ENCODE measurements around the gene MARCHF10. TPM values are rescaled to one million over a fixed set of nuclear protein-coding genes. Genes with fewer than 3 reads are reported as not detected.
A peak's percentile ranks its signal among the peaks of the same experiment; 100 is the strongest.

The MARCHF10 gene, protein sequence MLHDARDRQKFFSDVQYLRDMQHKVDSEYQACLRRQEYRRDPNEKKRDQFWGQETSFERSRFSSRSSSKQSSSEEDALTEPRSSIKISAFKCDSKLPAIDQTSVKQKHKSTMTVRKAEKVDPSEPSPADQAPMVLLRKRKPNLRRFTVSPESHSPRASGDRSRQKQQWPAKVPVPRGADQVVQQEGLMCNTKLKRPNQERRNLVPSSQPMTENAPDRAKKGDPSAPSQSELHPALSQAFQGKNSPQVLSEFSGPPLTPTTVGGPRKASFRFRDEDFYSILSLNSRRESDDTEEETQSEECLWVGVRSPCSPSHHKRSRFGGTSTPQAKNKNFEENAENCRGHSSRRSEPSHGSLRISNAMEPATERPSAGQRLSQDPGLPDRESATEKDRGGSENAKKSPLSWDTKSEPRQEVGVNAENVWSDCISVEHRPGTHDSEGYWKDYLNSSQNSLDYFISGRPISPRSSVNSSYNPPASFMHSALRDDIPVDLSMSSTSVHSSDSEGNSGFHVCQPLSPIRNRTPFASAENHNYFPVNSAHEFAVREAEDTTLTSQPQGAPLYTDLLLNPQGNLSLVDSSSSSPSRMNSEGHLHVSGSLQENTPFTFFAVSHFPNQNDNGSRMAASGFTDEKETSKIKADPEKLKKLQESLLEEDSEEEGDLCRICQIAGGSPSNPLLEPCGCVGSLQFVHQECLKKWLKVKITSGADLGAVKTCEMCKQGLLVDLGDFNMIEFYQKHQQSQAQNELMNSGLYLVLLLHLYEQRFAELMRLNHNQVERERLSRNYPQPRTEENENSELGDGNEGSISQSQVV
- 0.43 TPM in 2 replicates for polyA plus RNA-seq (2011; rRNA removed)
- 0.41 and 0.90 TPM in 2 replicates for polyA minus RNA-seq (2011; rRNA and poly(A)+ RNA removed)

DNA sequence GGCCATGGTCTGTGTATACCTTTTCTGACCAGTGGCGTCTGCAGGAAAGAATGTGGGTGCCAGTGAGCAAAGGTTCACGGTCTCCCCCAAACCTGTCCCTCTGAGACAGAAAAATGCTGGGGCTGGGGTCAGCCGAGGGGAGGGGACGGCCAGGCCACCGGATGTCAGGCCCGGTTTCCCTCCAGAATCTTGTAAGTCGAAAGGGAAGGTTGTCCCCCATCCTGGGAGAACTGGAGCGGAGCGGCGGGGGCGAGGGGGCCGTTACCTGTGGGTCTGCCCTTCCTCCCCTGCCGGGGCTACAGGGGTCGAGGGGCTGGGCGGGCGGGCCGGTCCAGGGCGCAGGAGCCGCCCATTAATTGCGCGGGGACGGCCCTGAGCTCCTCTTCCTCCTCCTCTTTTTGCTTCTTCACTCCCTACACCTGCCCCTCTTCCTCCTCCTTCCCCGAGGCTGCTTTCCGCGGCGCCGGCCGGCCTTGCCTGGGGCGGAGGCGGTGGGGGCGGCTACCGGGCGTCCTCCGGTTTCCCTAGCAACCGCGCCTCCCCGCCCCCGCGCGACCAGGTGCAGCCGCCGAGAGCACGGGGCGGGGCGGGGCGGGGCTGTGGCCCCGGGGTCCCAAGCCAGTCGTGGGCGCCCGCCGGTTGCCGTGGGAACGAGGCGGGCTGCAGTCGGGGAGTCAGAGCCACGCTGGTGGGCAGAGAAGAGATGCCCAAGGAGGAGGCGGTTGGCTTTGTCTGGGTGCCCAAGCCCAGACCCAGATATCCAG lies at the start of gene MARCHF10:
Gene MARCHF10, minus strand, starts transcription at position 503 of the 764 bp plus-strand sequence. CDS start 6,579 bp downstream, outside the sequence.
- no peak for DNase-seq (ENCODE audit: low read depth)
- TF ChIP-seq, protein P1, sequence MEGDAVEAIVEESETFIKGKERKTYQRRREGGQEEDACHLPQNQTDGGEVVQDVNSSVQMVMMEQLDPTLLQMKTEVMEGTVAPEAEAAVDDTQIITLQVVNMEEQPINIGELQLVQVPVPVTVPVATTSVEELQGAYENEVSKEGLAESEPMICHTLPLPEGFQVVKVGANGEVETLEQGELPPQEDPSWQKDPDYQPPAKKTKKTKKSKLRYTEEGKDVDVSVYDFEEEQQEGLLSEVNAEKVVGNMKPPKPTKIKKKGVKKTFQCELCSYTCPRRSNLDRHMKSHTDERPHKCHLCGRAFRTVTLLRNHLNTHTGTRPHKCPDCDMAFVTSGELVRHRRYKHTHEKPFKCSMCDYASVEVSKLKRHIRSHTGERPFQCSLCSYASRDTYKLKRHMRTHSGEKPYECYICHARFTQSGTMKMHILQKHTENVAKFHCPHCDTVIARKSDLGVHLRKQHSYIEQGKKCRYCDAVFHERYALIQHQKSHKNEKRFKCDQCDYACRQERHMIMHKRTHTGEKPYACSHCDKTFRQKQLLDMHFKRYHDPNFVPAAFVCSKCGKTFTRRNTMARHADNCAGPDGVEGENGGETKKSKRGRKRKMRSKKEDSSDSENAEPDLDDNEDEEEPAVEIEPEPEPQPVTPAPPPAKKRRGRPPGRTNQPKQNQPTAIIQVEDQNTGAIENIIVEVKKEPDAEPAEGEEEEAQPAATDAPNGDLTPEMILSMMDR (IDR thresholded peaks at IDR 0.05; ENCODE audit: insufficient read depth, low read depth, low read length) = no peak
- Histone ChIP-seq H3K4me3 (ENCODE audit: low read depth, low read length) (peak within 1 kb of the TSS; percentile 12; the same call in 1 of the 2 replicates), H3K36me3 (ENCODE audit: control insufficient read depth, insufficient read depth, low read length) (no peaks in the 10 kb centered on the region), H3K27me3 (ENCODE audit: control insufficient read depth, insufficient read depth, low read length) (no peaks in the 10 kb centered on the region)
- ChIA-PET CTCF (no interaction called here), POLR2A (no interaction called here)

DNA sequence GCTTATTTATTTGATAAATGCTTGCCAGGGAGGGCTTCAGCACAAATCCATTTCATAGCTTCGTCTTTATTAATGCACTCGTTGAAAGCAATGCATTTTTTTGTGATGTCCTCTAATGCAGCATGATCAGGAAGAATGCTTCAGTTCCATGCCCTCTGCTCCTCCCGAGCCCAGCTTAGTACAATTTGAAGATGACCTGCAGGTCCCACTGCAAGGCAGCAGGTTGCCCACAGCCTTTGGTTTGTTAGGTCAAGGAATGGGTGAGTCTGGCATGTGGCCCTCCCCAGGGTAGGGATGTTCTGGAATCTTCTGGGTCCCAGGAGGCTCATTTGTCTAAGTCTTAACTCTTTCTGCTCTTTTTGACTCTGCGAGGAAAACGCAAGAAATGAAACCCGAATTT lies 49.4 kb upstream of the MARCHF10 start:
- CTCF ChIA-PET = no interaction called here
- POLR2A ChIA-PET = no interaction called here
- H3K4me3 ChIP-seq (ENCODE audit: low read depth, low read length) = no peak overlapping the region
- no peaks in the 10 kb centered on the region for H3K27me3 ChIP-seq (ENCODE audit: control insufficient read depth, insufficient read depth, low read length)
- TF ChIP-seq, protein P1 (IDR thresholded peaks at IDR 0.05; ENCODE audit: insufficient read depth, low read depth, low read length) = no peak
- no peak for DNase-seq (ENCODE audit: low read depth)
- no peaks in the 10 kb centered on the region for H3K36me3 ChIP-seq (ENCODE audit: control insufficient read depth, insufficient read depth, low read length)

DNA sequence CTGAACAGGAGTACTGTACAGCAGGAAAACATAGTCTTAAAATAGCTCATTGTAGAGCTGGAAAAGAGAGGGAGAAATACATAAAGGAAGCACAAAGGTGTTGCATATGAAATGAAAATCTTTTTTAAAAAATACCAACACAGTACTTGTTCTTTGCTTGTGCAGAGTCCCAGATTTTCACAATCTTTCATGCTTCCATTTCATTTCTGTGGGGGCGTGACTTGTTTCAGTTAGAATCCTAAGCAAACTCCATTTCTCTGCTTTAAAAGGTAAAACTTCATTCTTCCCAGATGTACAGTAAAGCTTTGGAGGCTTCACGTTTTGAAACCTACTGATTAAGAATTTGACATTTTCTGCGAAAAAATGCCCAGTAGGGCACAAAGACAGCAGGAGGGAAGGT lies 48.5 kb upstream of the MARCHF10 start:
- ChIA-PET POLR2A (no interaction called here), CTCF (no interaction called here)
- TF ChIP-seq, protein P1 (IDR thresholded peaks at IDR 0.05; ENCODE audit: insufficient read depth, low read depth, low read length) = no peak
- H3K27me3 ChIP-seq (ENCODE audit: control insufficient read depth, insufficient read depth, low read length) = no peaks in the 10 kb centered on the region
- no peaks in the 10 kb centered on the region for H3K36me3 ChIP-seq (ENCODE audit: control insufficient read depth, insufficient read depth, low read length)
- H3K4me3 ChIP-seq (ENCODE audit: low read depth, low read length) = no peak overlapping the region
- DNase-seq (ENCODE audit: low read depth) = no peak

DNA sequence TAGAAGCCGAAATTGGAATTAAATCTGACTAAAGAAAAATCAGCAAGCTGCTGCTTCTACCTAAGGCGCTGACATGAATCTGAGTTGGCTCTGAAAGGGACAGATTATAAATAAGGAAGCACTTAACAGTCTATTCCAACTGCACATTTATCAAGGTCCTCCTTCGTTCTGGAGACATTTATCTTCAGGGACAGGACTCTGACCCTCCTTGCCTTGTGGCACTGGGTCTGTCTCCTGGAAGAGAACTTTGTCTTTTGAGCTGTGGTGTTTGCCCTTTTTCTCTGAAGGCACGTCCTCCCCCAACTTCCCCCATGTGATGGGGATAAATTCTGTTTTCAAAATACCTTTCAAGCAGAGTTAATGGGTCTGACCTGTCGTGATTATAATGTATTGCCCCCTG lies 47.0 kb upstream of the MARCHF10 start:
- Histone ChIP-seq H3K27me3 (ENCODE audit: control insufficient read depth, insufficient read depth, low read length) (no peaks in the 10 kb centered on the region), H3K4me3 (ENCODE audit: low read depth, low read length) (no peak overlapping the region), H3K36me3 (ENCODE audit: control insufficient read depth, insufficient read depth, low read length) (no peaks in the 10 kb centered on the region)
- POLR2A ChIA-PET = interaction anchor here (0.6 kb wide), 1 partner anchor 241 kb away, joined by 10 read pairs; no protein-coding TSS in a partner anchor
- DNase-seq (ENCODE audit: low read depth) = no peak
- TF ChIP-seq, protein P1 (IDR thresholded peaks at IDR 0.05; ENCODE audit: insufficient read depth, low read depth, low read length) = no peak
- CTCF ChIA-PET = interaction anchor here (1.1 kb wide), 1 partner anchor 15 kb away, joined by 3 read pairs; no protein-coding TSS in a partner anchor

All from BJ (cell line).